ENCODE measurements around the gene ABCA13.

DNA sequence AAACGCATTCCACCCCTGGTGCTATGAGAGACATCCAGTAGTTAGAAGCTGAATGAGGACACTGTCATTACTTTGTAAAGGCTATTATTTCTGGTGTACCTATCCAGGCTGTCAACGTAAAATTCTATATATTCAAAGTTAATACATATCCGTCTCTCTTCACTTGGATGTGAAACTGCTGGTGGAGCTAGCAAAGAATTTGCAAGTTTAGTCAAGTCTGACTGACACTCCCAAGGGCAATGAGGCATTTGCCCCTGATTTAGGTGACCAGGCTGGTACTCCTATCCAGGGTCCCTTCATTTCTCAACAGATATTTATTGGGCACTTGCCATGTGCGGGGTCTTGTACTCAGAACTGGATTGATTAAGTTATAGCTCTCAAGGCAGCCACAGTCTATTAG is 493.0 kb downstream of the ABCA13 start:
- TF ChIP-seq NFIC (IDR thresholded peaks at IDR 0.05): no peak
- TF ChIP-seq EP300 (IDR thresholded peaks at IDR 0.05; ENCODE audit: borderline replicate concordance): no peak
- no peak for TF ChIP-seq REST (IDR thresholded peaks at IDR 0.05; ENCODE audit: low read depth)
- TF ChIP-seq CEBPB (IDR thresholded peaks at IDR 0.05): no peak
- no peak for TF ChIP-seq TCF12 (IDR thresholded peaks at IDR 0.05; ENCODE audit: low read depth)
- no peak for TF ChIP-seq ZBTB7A (IDR thresholded peaks at IDR 0.05; ENCODE audit: low read depth)
- TF ChIP-seq TEAD4 (IDR thresholded peaks at IDR 0.05): no peak
- TF ChIP-seq, protein P1, sequence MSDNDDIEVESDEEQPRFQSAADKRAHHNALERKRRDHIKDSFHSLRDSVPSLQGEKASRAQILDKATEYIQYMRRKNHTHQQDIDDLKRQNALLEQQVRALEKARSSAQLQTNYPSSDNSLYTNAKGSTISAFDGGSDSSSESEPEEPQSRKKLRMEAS (IDR thresholded peaks at IDR 0.05): no peak
- TF ChIP-seq YY1 (IDR thresholded peaks at IDR 0.05; ENCODE audit: low read depth): no peak
- TF ChIP-seq RAD21 (IDR thresholded peaks at IDR 0.05; ENCODE audit: low read depth): no peak
- TF ChIP-seq TAF1 (IDR thresholded peaks at IDR 0.05; ENCODE audit: low read depth): no peak
- TF ChIP-seq CREB1 (IDR thresholded peaks at IDR 0.05; ENCODE audit: low read depth): no peak
- no peak for TF ChIP-seq USF1 (IDR thresholded peaks at IDR 0.05)

Measured in Ishikawa (cell line).